DMS114 treated with DMSO at 0.1 percent for 48 hours (cell line): Measurements from ENCODE around the gene KRTAP4-2.
"Not testable (repeated sequence)": the region's sequence is repeated elsewhere in the genome, so short reads cannot be mapped to it uniquely, and the experiment has no call there.

Experiments
- DNase-seq: peaks from one replicate; lab custom pipeline; 2025; ENCODE audit not compliant: unreplicated experiment; lab: John Stamatoyannopoulos, UW

KRTAP4-2 gene

DNA sequence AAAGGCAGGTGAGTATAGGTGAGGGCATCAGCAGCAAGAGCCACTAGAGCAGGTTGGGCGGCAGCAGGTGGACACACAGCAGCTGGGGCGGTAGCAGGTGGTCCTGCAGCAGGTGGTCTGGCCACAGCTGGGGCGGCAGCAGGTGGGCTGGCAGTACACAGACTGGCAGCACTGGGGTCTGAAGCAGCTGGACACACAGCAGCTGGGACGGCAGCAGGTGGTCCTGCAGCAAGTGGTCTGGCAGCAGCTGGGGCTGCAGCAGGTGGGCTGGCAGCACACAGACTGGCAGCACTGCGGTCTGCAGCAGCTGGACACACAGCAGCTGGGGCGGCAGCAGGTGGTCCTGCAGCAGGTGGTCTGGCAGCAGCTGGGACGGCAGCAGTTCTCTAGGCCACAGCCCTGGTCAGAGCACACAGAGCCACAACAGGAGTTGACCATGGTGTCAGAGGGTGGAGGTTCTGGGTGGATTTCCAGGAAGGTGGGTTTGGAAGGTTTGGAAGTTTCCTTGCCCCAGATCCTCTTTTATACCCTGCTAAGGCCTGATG lies at the start of gene KRTAP4-2:
TSS of gene KRTAP4-2 (minus strand) at position 495 of the 545 bp plus-strand sequence. CDS start at position 438, 57 bp downstream.
- no peak for DNase-seq

DNA sequence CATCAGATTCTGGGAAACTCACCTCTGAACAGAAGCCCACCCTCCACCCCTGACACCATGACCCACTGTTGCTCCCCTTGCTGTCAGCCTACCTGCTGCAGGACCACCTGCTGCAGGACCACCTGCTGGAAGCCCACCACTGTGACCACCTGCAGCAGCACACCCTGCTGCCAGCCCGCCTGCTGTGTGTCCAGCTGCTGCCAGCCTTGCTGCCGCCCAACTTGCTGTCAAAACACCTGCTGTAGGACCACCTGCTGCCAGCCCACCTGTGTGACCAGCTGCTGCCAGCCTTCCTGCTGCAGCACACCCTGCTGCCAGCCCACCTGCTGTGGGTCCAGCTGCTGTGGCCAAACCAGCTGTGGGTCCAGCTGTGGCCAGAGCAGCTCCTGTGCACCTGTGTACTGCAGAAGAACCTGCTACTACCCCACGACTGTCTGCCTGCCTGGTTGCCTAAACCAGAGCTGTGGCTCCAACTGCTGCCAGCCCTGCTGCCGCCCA lies 48.6 kb upstream of the KRTAP4-2 start, which contains the start of gene KRTAP9-2:
TSS of gene KRTAP9-2 (plus strand) at position 51 of the 498 bp plus-strand sequence. CDS start at position 58, 7 bp downstream.
- not testable (repeated sequence) for DNase-seq

DNA sequence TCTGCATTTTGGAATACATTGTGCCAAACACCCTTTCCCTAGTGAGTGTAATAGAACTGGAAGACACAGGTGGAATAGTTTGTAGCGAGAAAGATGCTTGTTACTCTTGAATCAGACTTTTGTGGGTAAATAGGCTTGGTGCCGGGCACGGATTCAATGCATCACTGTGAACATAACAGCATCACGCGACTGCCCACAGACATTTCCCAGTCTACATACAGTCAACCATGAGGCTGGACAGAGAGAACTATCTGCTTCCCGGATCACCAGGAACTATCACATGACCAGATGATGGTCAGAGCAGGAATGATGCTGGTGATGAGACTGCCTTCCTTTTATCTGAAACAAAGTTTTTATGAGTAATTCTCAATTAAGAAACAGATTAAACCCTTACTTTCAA lies 48.0 kb upstream of the KRTAP4-2 start:
- DNase-seq, result no peak

DNA sequence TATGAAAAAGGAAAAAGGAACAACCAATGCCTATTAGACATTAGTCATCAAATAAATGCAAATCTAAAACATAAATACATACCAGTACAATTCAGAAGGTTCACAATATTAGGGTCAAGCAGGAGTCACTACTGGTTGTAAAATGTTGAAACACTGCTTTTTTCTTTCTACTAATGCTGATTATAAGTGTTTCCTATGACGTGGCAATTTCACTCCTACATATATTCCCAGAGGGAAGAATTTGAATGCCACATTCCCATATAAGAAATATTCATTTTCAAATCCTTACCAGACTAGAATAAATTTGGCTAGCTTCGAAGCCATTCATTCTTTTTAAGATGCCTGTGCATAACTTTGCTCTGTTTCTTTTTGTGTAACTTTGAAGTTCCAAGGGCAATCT lies 45.8 kb upstream of the KRTAP4-2 start:
- no peak for DNase-seq

DNA sequence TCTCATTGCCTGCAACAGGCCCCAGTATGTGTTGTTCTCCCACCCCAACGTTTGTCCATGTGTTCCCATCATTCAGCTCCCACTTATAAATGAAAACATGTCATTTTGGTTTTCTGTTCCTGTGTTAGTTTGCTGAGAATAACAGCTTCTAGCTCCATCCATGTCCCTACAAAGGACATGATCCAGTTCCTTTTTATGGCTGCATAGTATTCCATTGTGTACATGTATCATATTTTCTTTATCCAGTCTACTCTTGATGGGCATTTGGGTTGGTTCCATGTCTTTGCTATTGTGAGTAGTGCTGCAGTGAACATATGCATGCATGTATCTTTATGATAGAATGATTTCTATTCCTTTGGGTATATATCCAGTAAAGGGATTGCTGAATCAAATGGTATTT lies 37.7 kb upstream of the KRTAP4-2 start:
- DNase-seq, result no peak

DNA sequence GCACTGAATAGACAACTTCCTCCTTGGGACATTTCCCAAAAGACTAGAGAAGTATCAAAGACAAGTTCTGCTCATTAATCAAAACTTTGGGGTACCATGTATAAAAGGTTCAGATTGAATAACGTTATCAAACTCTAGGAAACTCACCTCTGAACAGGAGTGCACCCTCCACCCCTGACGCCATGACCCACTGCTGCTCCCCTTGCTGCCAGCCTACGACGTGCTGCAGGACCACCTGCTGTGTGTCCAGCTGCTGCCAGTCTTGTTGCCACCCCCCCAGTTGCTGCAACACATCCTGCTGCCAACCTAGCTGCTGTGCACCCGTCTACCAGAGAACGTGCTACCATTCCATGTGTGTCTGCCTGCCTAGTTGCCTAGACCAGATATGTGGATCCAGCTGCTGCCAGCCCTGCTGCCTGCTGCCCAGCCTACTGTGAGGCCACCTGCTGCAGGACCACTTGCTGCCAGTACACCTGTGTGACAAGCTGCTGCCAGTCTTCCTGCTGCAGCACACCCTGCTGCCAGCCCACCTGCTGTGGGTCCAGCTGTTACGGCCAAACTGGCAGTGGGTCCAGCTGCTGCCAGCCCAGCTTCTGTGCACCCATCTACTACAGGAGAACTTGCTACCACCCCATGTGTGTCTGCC lies 34.6 kb upstream of the KRTAP4-2 start:
- no peak for DNase-seq

DNA sequence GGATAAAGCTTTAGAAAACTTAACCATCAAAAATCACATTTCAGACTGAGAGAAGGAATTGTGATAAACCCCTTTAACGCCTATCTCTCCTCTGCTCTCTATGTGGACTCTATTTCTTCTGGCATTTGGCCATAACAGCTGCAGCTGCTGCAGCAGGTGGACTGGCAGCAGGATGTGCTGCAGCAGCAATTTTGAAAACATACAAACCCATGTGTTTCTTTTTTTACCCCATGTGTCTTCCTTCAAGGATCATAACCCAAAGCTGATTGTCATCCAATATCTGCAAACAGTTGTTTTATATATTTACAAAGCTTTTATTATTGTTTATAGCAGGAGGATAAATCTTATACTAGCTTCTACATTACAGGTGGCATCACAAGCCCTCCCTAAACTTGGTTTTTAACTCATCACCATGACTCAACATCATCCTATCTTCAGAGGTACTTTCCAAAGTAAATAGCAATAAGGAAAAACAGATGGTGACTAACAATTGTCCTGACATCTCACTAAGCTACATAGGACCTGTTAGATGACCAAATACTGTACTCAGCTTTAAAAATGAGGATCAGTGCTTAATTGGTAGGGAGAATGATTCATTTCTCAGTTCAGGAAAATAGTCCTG lies 33.9 kb upstream of the KRTAP4-2 start:
- DNase-seq, result no peak

DNA sequence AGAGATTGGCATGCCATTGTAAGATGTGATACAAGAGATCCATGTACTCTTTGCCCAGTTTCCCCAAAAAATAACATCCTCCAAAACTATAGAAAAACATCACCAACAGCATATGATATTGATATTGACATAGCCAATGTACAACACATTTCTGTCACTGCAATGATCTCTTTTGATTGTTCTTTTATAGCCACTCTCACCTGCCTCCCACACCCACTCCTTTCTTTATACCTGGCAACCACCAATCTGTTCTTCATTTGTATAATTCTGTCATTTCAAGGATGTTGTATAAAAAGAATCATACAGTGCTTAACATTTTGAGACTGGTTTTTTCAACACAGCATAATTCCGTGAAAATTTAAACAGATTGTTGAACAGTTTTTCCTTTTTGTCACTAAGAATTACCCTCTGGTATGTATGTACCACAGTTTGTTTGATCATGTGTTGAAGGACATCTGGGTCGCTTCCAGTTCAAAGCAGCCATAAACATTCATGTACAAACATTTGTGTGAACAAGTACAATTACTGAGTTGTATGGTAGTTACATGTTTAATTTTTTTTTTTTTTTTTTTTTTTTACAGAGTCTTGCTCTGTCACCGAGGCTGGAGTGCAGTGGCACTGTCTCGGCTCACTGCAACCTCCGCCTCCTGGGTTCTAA lies 21.5 kb upstream of the KRTAP4-2 start:
- no peak for DNase-seq

DNA sequence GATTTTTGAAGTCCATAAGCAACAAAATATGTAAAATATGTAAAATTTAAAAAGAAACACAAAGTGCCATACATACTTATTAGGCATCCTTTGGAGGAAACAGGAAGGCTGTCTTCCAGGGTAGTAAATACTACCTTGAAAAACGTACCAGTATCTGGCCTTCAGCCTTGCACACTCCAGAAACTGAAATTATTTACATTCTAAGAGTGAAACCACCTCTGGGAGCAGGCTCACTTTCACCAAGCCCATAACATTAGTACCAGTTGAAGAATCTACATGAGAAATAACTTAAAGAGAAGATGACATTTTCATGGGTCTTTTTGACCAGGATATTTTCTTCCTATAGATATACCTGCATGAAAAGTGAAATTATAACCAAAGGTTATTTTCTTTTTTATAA lies 18.0 kb upstream of the KRTAP4-2 start:
- DNase-seq, result no peak

DNA sequence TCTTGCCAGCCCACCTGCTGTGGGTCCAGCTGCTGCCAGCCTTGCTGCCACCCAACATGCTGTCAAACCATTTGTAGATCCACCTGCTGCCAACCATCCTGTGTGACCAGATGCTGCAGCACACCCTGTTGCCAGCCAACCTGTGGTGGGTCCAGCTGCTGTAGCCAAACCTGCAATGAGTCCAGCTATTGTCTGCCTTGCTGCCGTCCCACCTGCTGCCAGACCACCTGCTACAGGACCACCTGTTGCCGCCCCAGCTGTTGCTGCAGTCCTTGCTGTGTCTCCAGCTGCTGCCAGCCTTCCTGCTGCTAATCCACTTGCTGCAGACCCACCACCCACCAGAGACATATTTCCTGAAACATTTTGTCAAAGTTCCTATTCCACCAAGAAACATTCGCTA lies 12.3 kb upstream of the KRTAP4-2 start:
- DNase-seq, result no peak

DNA sequence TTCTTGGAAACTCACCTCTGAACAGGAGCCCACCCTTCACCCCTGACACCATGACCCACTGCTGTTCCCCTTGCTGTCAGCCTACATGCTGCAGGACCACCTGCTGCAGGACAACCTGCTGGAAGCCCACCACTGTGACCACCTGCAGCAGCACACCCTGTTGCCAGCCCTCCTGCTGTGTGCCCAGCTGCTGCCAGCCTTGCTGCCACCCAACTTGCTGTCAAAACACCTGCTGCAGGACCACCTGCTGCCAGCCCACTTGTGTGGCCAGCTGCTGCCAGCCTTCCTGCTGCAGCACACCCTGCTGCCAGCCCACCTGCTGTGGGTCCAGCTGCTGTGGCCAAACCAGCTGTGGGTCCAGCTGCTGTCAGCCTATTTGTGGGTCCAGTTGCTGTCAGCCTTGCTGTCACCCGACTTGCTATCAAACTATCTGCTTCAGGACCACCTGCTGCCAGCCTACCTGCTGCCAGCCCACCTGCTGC lies 11.9 kb upstream of the KRTAP4-2 start, which contains the start of gene KRTAP9-1:
TSS of gene KRTAP9-1 (plus strand) at position 51 of the 482 bp plus-strand sequence. CDS start at position 51, 0 bp downstream.
- DNase-seq, result not testable (repeated sequence)

DNA sequence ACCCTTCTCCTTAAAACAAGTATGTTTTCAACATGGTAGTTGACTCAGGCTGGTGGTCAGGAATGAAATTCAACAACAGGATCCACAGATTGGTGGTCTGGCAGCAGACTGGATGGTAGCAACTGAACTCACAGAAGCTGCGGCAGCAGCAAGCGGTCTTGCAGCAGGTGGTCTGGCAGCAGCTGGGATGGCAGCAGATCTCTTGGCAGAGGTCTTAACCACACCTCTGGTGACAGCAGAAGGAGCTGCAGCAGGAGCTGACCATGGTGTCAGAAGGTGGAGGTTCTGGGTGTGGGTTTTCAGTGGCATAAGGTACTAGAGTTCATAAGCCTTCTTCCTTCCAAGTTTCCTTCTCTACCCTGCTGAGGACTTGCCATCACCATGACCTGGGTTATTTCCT lies 8.9 kb upstream of the KRTAP4-2 start:
- DNase-seq, result no peak

DNA sequence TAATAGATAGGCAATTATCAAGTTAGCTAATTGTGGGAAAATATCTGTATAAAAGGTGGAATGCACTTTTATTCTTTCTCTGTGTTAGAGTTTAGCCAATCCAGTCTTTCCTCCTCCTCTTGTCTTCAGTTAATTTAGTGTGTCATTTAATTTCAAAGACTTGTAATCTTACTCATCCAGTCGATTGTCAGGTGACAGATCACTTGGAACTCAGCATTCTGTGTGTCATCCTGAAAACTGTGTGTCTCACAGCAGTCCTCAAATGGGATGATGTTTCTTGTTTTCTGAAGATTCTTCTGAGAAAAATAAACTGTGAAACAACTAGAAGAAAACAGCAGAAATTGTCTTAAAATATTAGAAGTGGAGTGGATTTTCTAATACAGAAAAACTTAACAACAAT lies 7.0 kb upstream of the KRTAP4-2 start:
- DNase-seq, result no peak

DNA sequence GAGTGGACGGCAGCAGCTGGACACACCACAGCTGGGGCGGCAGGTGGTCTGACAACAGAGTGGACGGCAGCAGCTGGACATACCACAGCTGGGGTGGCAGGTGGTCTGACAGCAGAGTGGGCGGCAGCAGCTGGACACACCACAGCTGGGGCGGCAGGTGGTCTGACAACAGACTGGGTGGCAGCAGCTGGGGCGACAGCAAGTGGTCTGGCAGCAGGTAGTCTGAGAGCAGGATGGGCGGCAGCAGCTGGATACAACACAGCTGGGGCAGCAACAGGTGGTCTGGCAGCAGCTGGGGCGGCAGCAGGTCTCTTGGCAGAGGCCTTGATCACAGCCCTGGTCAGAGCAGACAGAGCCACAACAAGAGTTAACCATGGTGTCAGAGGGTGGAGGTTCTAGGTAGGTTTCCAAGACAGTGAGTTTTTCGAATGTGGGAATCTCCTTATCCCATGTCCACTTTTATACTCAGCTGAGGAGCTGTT lies 6.5 kb upstream of the KRTAP4-2 start, which contains the start of gene KRTAP4-1:
TSS of gene KRTAP4-1 (minus strand) at position 432 of the 482 bp plus-strand sequence. CDS start at position 375, 57 bp downstream.
- DNase-seq, result no peak

DNA sequence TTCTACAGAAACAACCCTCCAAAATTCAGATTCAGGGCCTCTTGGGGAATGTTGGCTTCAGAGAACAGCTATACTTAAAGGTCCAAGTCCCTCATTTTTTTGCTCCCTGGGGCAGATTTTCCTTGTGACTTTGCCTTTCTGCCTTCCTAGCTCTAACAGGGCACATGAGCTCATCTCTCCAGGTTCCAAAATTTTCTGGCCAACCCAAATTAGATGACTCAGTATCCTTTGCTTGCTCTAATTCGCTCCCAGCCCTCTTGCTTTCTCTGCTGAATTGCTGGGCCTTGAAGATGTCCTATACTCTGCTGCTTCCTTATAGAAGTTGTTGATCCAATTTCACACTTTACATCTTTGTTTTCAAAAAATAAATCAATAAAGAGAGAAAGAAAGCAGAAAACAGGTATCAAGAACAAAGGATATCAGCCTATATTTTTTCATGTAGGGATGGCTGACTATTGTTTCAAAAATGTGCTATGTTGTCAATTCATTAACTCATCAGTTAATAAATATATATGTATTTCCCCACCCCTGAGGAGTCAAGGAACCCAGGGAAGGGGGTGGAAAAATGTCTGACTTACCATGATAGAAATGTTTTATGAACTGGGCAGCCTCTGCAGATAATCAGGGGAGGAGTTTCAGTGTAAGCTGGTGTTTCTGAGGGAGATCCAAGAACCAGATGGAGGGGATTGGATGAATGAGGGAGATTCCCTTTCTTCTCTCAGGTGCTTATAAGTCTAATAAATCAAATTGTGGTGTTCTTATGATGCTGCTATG lies 1.0 kb upstream of the KRTAP4-2 start:
- DNase-seq, result no peak

DNA sequence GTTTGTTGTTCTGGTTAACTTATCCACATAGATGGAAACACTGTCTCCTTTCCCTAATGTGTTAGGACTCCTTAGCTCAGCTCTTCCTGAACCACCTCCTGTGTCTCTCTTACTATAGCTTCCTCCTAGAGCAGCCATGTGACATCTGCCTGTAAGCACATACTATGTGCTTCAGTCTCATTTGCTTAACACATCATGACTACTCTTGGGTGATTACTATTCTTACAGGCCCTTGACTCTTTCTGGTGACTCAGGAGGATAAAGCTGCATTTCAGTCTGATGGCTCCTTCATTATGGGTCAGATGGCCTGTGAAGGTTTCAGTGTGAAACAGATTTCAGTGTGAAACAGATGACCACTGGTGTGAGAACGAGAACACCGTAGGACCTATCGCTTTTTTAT lies 320 bp upstream of the KRTAP4-2 start:
- DNase-seq, result no peak

DNA sequence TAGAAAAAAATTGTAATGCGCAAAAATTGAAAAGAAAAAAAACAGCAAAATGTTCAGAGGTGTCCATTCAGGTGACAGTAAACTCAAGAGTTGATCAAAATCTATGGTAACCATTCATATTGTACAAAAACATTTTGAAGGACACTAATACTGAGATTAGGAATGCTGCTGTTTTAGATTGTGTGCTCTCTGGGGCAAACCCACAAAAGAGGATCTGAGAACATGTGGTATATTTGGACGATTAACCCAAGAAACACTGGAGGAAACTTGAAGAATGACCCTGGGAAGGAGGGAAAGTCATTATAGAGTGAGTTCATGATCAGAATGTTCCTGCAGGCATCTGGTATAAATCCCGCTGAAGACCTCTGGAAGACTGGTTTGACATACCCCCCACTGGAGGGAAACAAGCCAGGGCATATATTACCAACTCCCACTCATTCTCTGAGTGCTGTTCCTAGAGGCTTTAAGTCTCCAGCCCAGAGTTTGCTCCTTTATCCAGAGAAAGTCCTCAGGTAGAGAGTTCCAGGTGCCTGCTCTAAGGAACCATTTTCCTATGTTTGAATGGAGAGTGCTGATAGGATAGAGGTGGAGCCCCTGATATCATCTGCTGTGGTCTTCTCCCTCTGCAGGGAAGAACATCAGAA lies 1.2 kb downstream of the KRTAP4-2 start:
- no peak for DNase-seq

DNA sequence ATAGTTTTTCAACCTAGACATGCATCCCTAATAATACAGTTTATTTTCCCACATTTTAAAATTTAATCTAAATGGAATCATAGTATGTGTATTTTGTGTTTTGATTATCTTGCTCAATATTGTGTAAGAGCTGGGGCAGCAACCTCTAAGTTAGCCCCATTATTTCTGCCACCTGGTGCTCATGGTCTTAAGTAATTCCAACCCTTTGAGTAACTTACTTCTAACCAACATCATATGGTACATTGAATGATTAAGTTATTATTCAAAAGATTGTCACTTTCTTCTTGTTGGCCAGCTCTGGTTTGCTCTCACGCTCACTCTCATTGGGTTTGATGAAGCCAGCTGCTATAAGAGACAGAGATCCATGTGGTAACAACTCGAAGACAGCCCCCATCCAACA lies 6.1 kb downstream of the KRTAP4-2 start:
- no peak for DNase-seq

DNA sequence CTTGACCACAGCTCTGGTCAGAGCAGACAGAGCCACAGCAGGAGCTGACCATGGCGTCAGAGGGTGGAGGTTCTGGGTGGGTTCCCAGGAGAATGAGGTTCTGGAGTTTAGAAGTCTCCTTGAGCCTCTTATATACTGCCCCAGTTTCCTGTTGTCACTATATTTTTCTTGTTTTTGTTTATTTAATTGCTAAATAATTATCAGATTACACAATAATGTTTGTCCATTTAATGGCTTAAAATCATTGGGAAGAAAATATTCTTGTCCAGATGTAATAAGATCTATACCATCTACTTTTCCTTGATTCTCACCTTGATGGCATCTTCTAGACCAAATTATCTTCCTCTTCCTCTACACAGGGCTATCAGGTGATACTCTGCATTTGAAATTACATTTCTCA lies 9.9 kb downstream of the KRTAP4-2 start, which contains the start of gene KRTAP4-3:
TSS of gene KRTAP4-3 (minus strand) at position 101 of the 400 bp plus-strand sequence. CDS start at position 52, 49 bp downstream.
- DNase-seq, result no peak

DNA sequence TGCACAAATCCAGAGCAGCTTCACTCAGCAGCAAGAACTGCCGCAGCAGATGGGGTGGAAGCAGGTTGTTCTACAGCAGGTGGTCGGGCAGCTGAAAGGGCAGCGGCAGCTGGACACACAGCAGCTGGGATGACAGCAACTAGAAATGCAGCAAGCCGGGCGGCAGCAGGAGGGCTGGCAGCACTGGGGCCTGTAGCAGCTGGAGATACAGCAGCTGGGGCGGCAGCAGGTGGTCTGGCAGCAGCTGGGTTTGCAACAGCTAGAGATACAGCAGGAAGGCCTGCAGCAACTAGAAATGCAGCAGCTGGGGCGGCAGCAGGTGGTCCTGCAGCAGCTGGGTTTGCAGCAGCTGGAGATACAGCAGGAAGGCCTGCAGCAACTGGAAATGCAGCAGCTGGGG lies 10.5 kb downstream of the KRTAP4-2 start:
- DNase-seq, result no peak
